HG03439 (cell line): ENCODE results near the gene C5orf52.
"Not testable (repeated sequence)": the region's sequence is repeated elsewhere in the genome, so short reads cannot be mapped to it uniquely, and the experiment has no call there.

ENCODE experiments used
- ATAC-seq: cut with Tn5 transposase; IDR thresholded peaks from one replicate; pipeline ENCODE4 v1.9.1; 2021; ENCODE audit warnings: mild to moderate bottlenecking, moderate library complexity; ENCODE audit not compliant: unreplicated experiment

C5orf52 gene

GRCh38 chr5:157674351-157674750, 3.0 kb downstream of the C5orf52 start:
- not testable (repeated sequence) for ATAC-seq

GRCh38 chr5:157677931-157678330, 6.6 kb downstream of the C5orf52 start:
- ATAC-seq = no peak

GRCh38 chr5:157679801-157680200, 8.5 kb downstream of the C5orf52 start:
- no peak for ATAC-seq

GRCh38 chr5:157680239-157680638, 8.9 kb downstream of the C5orf52 start:
- ATAC-seq = no peak

DNA sequence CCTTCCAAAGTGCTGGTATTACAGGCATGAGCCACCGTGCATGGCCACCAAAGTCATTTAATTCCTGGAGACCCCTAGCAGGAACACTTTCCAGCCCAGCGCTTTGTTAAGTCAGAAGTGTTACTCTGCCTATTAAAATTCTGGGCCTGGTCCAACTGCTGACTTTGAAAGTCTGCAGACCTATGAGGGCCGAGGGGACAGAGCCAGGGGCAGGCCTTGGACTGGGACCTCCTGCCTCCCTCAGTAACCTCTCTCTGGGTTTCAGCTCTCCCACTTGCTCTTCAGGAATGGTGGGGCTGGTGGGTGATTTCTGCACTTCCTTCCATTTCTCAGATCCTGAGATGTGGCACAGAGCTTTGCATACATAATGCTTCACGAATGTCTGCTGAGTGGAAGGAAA, 9.7 kb downstream of the C5orf52 start:
- no peak for ATAC-seq

DNA sequence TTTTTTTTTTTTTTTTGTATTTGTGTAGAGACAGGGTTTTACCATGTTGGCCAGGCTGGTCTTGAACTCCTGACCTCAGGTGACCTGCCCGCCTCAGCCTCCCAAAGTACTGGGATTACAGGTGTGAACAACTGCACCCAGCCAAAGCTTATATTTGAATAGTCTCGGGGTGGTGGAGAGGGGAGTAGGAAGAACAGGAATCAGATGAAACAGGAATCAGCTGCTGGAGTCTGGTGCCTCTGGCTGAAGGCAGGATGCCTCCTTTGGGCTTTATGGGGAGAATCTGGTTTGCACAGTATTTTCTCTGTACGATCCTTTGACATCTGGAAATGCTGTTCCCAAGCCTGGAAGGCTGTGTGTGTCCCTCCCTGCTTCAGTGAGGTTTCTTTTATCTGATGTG, 10.9 kb downstream of the C5orf52 start:
- ATAC-seq = no peak

- ATAC-seq = not testable (repeated sequence)
Measured at GRCh38 chr5:157686276-157687197, 15.2 kb downstream of the C5orf52 start.

- ATAC-seq = no peak
Measured at GRCh38 chr5:157687198-157687554, 15.8 kb downstream of the C5orf52 start.

DNA sequence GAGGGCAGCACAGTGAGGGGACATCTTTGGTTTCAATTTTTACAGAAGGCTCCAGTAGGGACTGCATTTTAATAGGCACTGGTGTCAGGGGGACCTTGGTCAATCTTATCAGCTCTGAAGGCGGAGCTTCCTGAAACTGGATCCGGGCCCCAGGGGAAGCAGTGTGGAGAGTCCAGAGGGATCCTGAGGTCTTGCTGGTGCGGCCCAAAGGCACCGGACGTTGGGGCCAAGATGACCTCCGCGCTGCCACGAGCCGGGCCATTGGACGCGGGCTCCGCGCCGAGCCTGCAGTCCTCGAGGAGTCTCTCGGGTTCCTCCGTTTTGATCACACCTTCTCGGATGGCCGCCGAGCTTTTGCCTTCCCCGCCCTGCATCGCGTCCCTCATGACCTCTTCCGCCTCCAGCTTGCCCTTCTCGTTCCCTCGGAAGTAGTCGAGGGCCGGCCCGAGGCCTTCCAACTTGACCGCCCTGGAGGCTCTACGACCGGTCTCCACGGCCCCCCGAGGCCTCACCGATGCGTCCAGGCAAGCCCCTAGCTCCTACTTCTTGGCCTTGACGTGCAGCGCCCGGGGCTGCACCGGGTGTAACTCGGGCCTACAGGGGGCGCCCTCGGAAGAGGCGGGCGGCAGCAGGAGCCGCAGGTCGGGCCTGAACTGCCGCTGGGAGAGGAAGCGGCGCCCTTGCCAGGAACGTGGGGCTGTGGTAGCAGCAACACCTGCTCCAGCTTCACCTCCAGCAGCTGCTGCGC, 18.8 kb downstream of the C5orf52 start:
- no peak for ATAC-seq

DNA sequence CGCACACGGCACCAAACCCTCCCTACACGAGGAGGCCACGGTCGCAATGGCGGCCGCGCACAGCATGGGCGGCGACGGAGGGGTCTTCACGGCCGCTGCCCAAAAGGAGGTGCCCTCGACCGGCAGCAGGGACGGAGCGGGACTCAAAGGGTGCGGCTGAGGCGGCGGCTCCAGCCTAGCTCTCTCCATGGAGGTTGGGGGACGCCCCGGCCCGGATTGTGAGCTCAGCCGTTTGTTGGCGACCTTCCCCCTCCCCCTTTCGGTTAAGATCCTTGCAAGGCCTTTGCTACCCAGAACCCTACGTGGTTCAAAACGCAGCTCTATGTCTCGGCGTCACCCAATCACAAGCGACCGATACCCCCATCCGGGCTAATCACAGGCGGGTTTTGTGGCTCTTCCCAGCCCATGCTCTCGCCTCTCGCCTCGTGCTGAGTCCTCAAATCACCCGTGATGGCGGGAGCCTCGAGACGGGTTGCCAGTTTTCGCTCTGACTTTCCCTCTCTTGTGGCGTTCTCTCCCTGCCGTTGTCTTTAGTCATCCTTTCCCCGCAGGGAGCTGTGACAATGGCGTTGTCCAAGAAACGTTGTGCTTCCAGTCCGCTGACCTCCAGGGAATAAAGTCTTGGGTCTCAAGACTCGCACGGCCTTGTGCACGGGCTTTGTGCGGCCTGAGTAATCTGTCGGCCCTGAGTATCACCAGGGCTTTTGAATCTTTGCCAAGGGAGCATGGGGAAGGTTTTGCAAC, 19.5 kb downstream of the C5orf52 start:
- ATAC-seq = no peak

- ATAC-seq = not testable (repeated sequence)
Measured at GRCh38 chr5:157693816-157694215, 22.5 kb downstream of the C5orf52 start.

DNA sequence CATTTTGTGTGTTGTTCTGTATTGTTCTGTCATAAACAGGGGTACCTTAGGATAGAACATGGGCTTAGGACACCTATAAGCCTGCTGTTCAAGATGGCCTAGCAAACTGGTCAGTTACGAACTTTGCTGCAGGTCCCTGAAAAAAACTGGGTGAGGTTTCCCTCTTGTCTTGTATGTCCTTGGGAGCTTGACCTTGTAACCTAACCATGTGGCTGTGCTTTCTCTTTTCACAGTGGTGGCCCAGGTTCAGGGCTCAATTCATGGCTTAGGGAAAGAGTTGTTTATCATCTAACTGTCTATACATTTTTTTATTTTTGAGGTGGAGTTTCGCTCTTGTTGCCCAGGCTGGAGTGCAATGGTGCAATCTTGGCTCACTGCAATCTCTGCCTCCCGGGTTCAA, 24.8 kb downstream of the C5orf52 start:
- not testable (repeated sequence) for ATAC-seq

DNA sequence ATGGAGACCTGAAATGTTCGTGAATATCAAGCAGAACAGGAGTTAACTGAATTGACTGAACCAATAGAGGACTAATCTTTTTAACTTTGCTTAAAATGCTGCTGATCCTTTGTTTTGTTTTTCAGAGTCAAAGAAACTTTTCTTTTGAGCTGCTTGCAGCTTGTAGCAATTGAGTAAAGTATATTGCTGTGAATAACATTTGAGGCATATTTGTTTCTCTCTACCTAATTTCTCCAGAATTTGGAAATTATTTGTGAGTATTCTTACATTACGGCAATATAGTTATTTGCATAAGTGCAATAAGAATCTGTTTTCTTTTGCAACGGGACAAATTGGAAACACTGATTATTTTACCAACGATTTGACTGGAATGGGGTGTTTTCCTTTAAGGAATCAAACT, 27.3 kb downstream of the C5orf52 start:
- not testable (repeated sequence) for ATAC-seq

DNA sequence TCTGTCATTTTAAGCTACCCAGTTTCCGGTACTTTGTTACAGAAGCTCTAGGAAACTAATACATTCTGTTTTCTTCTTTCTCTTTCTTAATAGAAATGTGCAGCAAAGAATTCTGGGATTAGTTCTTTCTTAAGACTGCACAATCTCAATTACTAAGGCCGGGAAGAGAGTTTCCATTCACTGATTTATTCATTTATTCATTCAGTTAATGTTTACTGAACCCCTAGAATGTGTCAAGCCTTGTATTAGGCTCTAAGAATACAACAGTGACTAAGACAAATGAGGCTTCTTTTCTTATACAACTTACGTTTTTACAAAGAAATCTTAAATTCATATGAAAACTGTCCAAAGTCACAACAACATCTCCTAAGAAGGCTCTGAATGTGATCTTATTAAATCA, 32.4 kb downstream of the C5orf52 start:
- ATAC-seq = no peak

GRCh38 chr5:157708866-157709265, 37.5 kb downstream of the C5orf52 start:
- no peak for ATAC-seq

DNA sequence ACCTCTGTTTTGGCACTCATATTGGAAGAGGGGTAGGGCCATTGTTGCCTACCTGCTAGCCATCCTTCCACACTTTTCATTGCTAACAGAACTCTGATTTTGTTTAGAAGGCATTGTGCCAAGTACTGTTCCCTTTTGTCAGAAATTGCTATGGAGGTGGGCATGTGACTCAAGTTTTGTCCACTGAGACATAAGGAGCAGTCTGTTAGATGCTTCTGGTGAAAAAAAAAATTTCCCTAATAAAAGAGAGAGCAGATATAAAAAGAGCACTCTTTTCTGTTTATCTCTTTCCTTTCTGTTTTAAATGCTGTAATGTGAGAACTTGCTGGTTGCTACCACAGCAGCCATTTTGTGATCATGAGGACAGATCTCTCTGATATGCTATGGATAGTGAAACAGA, 38.0 kb downstream of the C5orf52 start:
- ATAC-seq = no peak

- no peak for ATAC-seq
Measured at GRCh38 chr5:157710431-157710830, 39.1 kb downstream of the C5orf52 start.

- no peak for ATAC-seq
Measured at GRCh38 chr5:157710882-157711281, 39.5 kb downstream of the C5orf52 start.

DNA sequence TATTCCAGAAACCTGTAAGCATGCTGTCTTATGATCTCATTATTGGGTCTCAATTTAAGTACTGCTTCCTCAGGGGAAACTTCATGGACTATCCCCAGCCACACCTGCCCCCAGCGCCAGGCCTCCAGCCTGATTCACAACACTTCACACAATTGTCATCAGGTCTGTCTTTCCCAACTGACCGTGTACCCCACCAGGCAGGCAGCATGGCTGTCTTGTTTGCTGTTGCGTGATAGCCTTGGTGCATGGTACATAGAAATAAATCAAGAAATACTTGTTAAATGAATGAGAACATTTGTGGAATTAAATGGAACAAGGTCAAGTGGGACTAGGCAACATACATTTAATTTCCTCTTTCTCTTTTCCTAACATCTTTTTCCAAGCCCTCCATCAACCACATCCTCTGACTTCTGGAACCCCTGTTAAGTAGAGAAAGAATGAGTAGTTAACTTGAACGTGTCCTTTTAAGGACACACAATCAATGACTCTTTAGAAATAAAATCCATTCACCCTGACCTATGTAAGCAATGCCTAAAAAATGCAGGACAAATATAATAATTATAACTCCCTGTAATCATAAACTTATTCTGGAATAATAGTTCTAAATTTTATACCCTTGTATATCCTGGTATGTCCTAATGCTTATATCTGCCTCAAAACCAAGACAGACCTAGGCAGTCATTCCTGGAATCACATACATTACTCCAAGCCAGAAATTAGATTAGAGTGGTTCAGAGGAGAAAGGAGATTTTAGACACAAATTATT, 42.7 kb downstream of the C5orf52 start:
- ATAC-seq = no peak

GRCh38 chr5:157714596-157714864, 43.2 kb downstream of the C5orf52 start:
- ATAC-seq = no peak

DNA sequence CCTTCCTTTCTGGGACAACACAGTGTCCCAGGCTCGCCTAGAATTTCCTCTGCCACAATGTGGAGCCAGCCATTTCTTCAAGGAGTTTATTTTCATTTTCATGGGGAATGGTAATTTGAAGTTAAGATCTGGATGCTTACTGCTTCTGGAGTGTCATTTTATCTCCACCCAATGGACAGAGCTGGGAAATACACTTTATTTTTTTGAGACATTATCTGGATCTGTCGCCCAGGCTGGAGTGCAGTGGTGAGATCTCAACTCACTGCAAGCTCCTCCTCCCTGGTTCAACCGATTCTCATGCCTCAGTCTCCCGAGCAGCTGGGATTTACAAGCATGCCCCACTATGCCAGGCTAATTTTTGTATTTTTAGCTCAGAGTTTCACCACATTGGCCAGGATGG, 47.2 kb downstream of the C5orf52 start:
- no peak for ATAC-seq
